Loucy (cell line): ENCODE data around the gene CNTNAP4.

ENCODE experiments used
- H2AFZ ChIP-seq: fragments of 200-600 bp; sonication (generic); 2 replicates; pipeline ENCODE4 v1.6.0; 2016; ENCODE audit warnings: antibody characterized with exemption, mild to moderate bottlenecking, low read length, moderate library complexity
- H3F3A ChIP-seq: fragments of 200-600 bp; 2 replicates; pipeline ENCODE4 v1.6.0; 2016; ENCODE audit warnings: antibody characterized with exemption, low read depth, mild to moderate bottlenecking
- H3K27me3 ChIP-seq: fragments of 200-600 bp; sonication (generic); 2 replicates; pipeline ENCODE4 v1.6.1; 2014; ENCODE audit warnings: low read length, mild to moderate bottlenecking; ENCODE audit not compliant: insufficient read depth, poor library complexity, severe bottlenecking
- H3K36me3 ChIP-seq: fragments of 200-600 bp; sonication (generic); 2 replicates; pipeline ENCODE4 v1.6.1; 2016; ENCODE audit warnings: low read length; ENCODE audit not compliant: insufficient read depth
- H3K4me1 ChIP-seq: fragments of 200-600 bp; sonication (generic); 2 replicates; pipeline ENCODE4 v1.5.1; 2014; ENCODE audit warnings: low read length, mild to moderate bottlenecking; ENCODE audit not compliant: insufficient read depth, poor library complexity, severe bottlenecking
- H3K4me2 ChIP-seq: fragments of 200-600 bp; sonication (generic); 2 replicates; pipeline ENCODE4 v1.6.0; 2014; ENCODE audit warnings: antibody characterized with exemption, low read length, low read depth, mild to moderate bottlenecking; ENCODE audit not compliant: poor library complexity, severe bottlenecking
- H3K4me3 ChIP-seq: fragments of 200-600 bp; sonication (generic); 2 replicates; pipeline ENCODE4 v1.5.1; 2014; ENCODE audit warnings: low read length, mild to moderate bottlenecking, mixed read lengths; ENCODE audit not compliant: poor library complexity, severe bottlenecking
- H3K79me2 ChIP-seq: fragments of 200-600 bp; sonication (generic); 2 replicates; pipeline ENCODE4 v1.6.1; 2014; ENCODE audit warnings: low read length; ENCODE audit not compliant: insufficient read depth
- H3K9ac ChIP-seq: fragments of 200-600 bp; sonication (generic); 2 replicates; pipeline ENCODE4 v1.6.0; 2014; ENCODE audit warnings: mild to moderate bottlenecking, low read depth, low read length, moderate library complexity; ENCODE audit not compliant: poor library complexity, severe bottlenecking
- H3K9me2 ChIP-seq: fragments of 200-600 bp; sonication (generic); replicated peaks from 2 replicates; pipeline ENCODE4 v1.6.1; 2016; ENCODE audit warnings: low read depth, low read length, mixed read lengths
- H3K9me3 ChIP-seq: fragments of 200-600 bp; sonication (generic); 2 replicates; pipeline ENCODE4 v1.6.1; 2014; ENCODE audit warnings: mild to moderate bottlenecking, antibody characterized with exemption, low read length, low read depth; ENCODE audit not compliant: insufficient read depth
- H4K20me1 ChIP-seq: fragments of 200-600 bp; sonication (generic); 2 replicates; pipeline ENCODE4 v1.6.0; 2014; ENCODE audit warnings: antibody characterized with exemption, low read length, mild to moderate bottlenecking; ENCODE audit not compliant: insufficient read depth, poor library complexity, severe bottlenecking
- EZH2phosphoT487 ChIP-seq: fragments of 200-600 bp; IDR thresholded peaks from 2 replicates; pipeline ENCODE4 v1.6.1; 2018; ENCODE audit warnings: antibody characterized with exemption, mild to moderate bottlenecking, moderate library complexity, borderline replicate concordance
- TF ChIP-seq, protein P1 (sequence below): fragments of 200-600 bp; sonication (generic); conservative IDR thresholded peaks from 2 replicates; pipeline ENCODE4 v1.5.1; 2014; ENCODE audit warnings: mild to moderate bottlenecking, antibody characterized with exemption, low read length

Gene CNTNAP4

DNA sequence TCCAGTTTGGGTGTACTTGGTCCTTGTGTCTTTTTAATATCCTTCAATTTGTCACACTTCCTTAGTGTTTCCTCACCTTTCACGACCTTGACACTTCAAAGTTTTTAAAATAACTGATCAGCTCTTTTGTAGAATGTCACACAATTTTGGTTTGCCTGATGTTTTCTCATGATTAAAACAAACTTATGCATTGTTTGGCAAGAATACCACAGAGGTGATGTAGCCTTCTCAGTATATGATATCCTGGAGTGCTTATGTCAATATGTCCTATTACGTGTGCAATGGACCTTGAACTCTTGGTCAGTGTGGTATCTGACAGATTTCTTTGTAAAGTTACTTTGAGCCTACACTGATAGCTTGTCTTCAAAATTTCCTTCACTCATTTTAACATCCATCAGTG is 297.4 kb downstream of the CNTNAP4 start:
- Histone ChIP-seq H3K4me3 (no peak overlapping the region), H3F3A (no peaks in the 10 kb centered on the region), H3K27me3 (no peaks in the 10 kb centered on the region), H3K4me1 (no peaks in the 10 kb centered on the region), H3K79me2 (no peaks in the 10 kb centered on the region), H3K9me3 (no peaks in the 10 kb centered on the region), H3K4me2 (no peak overlapping the region), H4K20me1 (no peaks in the 10 kb centered on the region), H3K9me2 (no peaks in the 10 kb centered on the region), H3K36me3 (no peaks in the 10 kb centered on the region), H2AFZ (no peak overlapping the region), H3K9ac (no peak overlapping the region)
- TF ChIP-seq, protein P1, sequence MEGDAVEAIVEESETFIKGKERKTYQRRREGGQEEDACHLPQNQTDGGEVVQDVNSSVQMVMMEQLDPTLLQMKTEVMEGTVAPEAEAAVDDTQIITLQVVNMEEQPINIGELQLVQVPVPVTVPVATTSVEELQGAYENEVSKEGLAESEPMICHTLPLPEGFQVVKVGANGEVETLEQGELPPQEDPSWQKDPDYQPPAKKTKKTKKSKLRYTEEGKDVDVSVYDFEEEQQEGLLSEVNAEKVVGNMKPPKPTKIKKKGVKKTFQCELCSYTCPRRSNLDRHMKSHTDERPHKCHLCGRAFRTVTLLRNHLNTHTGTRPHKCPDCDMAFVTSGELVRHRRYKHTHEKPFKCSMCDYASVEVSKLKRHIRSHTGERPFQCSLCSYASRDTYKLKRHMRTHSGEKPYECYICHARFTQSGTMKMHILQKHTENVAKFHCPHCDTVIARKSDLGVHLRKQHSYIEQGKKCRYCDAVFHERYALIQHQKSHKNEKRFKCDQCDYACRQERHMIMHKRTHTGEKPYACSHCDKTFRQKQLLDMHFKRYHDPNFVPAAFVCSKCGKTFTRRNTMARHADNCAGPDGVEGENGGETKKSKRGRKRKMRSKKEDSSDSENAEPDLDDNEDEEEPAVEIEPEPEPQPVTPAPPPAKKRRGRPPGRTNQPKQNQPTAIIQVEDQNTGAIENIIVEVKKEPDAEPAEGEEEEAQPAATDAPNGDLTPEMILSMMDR, result no peak
- TF ChIP-seq EZH2phosphoT487, result no peak

DNA sequence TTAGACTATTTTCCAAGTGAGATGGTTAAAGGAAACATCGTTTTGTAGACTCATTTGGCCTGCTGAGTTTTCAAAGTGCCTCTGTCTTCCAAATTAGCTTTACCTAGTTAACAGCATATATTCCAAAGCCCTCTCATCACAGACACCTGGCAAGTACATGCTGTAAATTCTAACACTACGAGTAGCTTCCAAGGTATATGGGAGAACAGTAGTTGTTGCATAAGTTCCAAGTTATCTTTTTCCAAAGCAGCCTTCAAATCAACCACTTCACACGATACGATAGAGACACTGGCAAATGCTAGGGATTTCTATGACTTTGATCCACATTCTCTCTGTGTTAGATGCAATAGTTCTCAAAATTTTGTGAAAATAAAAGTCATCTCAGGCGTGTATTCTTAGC is 299.3 kb downstream of the CNTNAP4 start:
- Histone ChIP-seq H2AFZ (no peak overlapping the region), H3K4me3 (no peak overlapping the region), H3F3A (no peaks in the 10 kb centered on the region), H3K9me3 (no peaks in the 10 kb centered on the region), H3K4me2 (no peak overlapping the region), H3K9ac (no peak overlapping the region), H3K9me2 (no peaks in the 10 kb centered on the region), H3K79me2 (no peaks in the 10 kb centered on the region), H3K27me3 (no peaks in the 10 kb centered on the region), H3K36me3 (no peaks in the 10 kb centered on the region), H4K20me1 (no peaks in the 10 kb centered on the region), H3K4me1 (no peaks in the 10 kb centered on the region)
- TF ChIP-seq, protein P1, result no peak
- TF ChIP-seq EZH2phosphoT487, result no peak

DNA sequence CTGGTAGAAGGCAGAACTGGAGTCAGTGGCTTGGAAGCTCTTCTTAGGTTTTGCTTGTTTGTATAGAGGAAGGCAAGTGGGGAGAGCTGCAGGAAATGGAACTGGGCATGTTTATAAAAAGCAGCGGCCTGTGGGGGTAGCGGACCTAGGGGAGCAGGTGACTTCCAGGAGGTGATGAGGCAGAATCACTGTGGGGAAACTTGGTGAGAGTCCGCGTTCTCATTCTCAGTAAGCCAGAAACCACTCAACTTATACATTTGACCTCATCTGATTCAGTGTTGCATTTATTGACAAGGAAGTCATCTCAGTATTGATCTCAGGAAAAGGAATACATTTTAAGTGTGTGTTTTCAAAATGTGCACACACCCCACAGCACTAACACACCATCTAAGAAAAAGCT is 299.8 kb downstream of the CNTNAP4 start:
- no peaks in the 10 kb centered on the region for H3K9me2 ChIP-seq
- no peaks in the 10 kb centered on the region for H3F3A ChIP-seq
- no peak overlapping the region for H3K4me2 ChIP-seq
- H3K9me3 ChIP-seq, result no peaks in the 10 kb centered on the region
- H3K79me2 ChIP-seq, result no peaks in the 10 kb centered on the region
- no peaks in the 10 kb centered on the region for H3K4me1 ChIP-seq
- no peak overlapping the region for H3K9ac ChIP-seq
- H3K27me3 ChIP-seq, result no peaks in the 10 kb centered on the region
- TF ChIP-seq, protein P1, result no peak
- TF ChIP-seq EZH2phosphoT487, result no peak
- no peaks in the 10 kb centered on the region for H3K36me3 ChIP-seq
- H3K4me3 ChIP-seq, result no peak overlapping the region
- no peaks in the 10 kb centered on the region for H4K20me1 ChIP-seq
- H2AFZ ChIP-seq, result no peak overlapping the region
